Activated CD4-positive, alpha-beta memory T cell treated with anti-CD3 and anti-CD28 coated beads for 36 hours (primary cell): ENCODE measurements around the gene MUC5B. TPM values are rescaled to one million over a fixed set of nuclear protein-coding genes. Genes with fewer than 3 reads are reported as not detected.
A peak's percentile ranks its signal among the peaks of the same experiment; 100 is the strongest.
"Not testable (repeated sequence)": the region's sequence is repeated elsewhere in the genome, so short reads cannot be mapped to it uniquely, and the experiment has no call there.

ENCODE experiments used
- CTCF ChIA-PET: fragments of 350-600 bp; sonication (Branson Sonifier 250); formaldehyde crosslinking; loops from one replicate; lab custom pipeline; 2021; ENCODE audit warnings: antibody characterized with exemption, inconsistent platforms; lab: Charles Lee
- POLR2A ChIA-PET: fragments of 350-600 bp; sonication (Branson Sonifier 250); formaldehyde crosslinking; loops from one replicate; lab custom pipeline; 2021; ENCODE audit warnings: antibody characterized with exemption; lab: Charles Lee
- DNase-seq: peaks from one replicate; pipeline ENCODE4 v3.0.0-alpha.2; 2020
- H3K27ac Mint-ChIP-seq: one replicate; pipeline ENCODE4 v1.8.0; 2021; ENCODE audit warnings: mixed read lengths
- H3K27me3 Mint-ChIP-seq: one replicate; pipeline ENCODE4 v1.8.0; 2021; ENCODE audit warnings: mixed read lengths
- H3K36me3 Mint-ChIP-seq: one replicate; pipeline ENCODE4 v1.8.0; 2021; ENCODE audit warnings: mixed read lengths
- H3K4me1 Mint-ChIP-seq: one replicate; pipeline ENCODE4 v1.8.0; 2021; ENCODE audit warnings: low read depth, mixed read lengths
- H3K4me3 Mint-ChIP-seq: one replicate; pipeline ENCODE4 v1.8.0; 2021; ENCODE audit warnings: mild to moderate bottlenecking, mixed read lengths
- H3K9me3 Mint-ChIP-seq: one replicate; pipeline ENCODE4 v1.8.0; 2021; ENCODE audit warnings: mixed read lengths
- intact Hi-C: fragments of 100-400 bp; cut with micrococcal nuclease; formaldehyde crosslinking; loops from one replicate; pipeline ENCODE4 v1.15.1; 2023
- total RNA-seq, 2 experiments: library from RNA; stranded (reverse); gene quantifications; one replicate each; pipeline ENCODE4 v1.2.3, GENCODE V29; 2021

Gene MUC5B
- total RNA-seq, 2 experiments from 2014 or later = not detected

GRCh38 chr11:1264444-1264843 is 41.6 kb downstream of the MUC5B start:
- H3K27me3 Mint-ChIP-seq, POLR2A ChIA-PET, H3K9me3 Mint-ChIP-seq, H3K36me3 Mint-ChIP-seq, H3K4me3 Mint-ChIP-seq: not testable (repeated sequence)
- intact Hi-C loops = loop anchor here (2.0 kb wide), 1 partner anchor 308 kb away; the partner anchor contains the start of gene DUSP8
- CTCF ChIA-PET = interaction anchor here (0.6 kb wide), 1 partner anchor 251 kb away, joined by 3 read pairs; no protein-coding TSS in a partner anchor
- peak; percentile 66 for DNase-seq
- peak overlapping the region; percentile 79 for H3K27ac Mint-ChIP-seq
- H3K4me1 Mint-ChIP-seq = peaks cover 17% of the 10 kb centered on the region

DNA sequence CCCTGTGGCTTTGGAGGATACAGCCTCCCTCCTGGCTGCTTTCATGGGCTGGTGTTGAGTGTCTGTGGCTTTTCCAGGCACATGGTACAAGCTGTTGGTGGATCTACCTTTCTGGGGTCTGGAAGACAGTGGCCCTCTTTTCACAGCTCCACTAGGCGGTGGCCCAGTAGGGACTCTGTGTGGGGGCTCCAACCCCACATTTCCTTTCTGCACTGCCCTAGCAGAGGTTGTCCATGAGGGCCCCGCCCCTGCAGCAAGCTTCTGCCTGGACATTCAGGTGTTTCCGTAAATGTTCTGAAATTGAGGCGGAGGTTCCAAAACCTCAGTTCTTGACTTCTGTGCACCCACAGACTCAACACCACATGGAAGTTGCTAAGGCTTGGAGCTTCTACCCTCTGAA is 42.6 kb downstream of the MUC5B start:
- H3K27ac Mint-ChIP-seq, DNase-seq, H3K36me3 Mint-ChIP-seq, H3K27me3 Mint-ChIP-seq, H3K9me3 Mint-ChIP-seq, H3K4me3 Mint-ChIP-seq, POLR2A ChIA-PET: not testable (repeated sequence)
- CTCF ChIA-PET = interaction anchor here (0.9 kb wide), 1 partner anchor 150 kb away, joined by 3 read pairs; no protein-coding TSS in a partner anchor
- peaks cover 17% of the 10 kb centered on the region for H3K4me1 Mint-ChIP-seq
- intact Hi-C loops = loop anchor here (2.0 kb wide), 1 partner anchor 307 kb away; the partner anchor contains the start of gene DUSP8

DNA sequence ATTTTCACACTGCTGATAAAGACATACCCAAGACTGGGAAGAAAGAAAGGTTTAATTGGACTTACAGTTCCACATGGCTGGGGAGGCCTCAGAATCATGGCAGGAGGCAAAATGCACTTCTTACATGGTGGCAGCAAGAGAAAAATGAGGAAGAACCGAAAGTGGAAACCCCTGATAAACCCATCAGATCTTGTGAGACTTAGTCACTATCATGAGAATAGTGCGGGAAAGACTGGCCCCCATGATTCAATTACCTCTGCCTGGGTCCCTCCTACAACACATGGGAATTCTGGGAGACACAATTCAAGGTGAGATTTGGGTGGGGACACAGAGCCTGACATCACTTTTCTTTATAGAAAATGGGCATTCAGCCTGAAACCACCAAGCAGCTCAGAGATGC is 44.1 kb downstream of the MUC5B start:
- DNase-seq, H3K36me3 Mint-ChIP-seq, H3K27me3 Mint-ChIP-seq, H3K27ac Mint-ChIP-seq, POLR2A ChIA-PET, H3K4me3 Mint-ChIP-seq, intact Hi-C loops, CTCF ChIA-PET, H3K9me3 Mint-ChIP-seq: not testable (repeated sequence)
- H3K4me1 Mint-ChIP-seq = peaks cover 17% of the 10 kb centered on the region

DNA sequence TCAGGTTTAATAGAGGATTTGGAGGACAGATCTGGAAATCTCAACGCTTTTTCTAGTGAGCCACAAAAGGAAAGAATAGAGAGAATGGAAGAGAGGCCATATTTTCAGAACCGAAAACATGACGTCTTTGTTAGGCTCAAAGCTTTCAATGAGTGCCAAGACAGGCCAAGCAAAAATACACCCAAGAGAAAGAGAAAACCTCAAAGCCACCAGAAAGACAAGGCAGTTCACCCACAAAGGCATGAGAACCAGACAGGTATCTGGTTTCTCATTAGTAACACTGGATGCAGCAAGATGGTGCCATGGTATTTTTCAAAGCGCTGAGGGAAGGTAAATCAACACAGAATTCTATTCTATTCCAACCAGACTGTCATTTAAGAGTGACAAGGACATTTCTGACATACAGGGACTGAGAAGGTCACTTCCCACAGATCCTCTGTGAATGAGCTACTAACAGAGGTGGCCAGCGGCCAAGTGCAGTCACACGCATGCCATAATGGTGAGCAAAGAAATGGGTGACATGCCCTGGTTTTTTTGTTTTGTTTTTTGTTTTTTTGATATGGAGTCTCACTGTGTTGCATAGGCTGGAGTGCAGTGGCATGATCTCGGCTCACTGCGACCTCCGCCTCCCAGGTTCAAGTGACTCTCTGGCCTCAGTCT is 44.7 kb downstream of the MUC5B start:
- CTCF ChIA-PET = interaction anchor here (0.9 kb wide), 1 partner anchor 307 kb away, joined by 3 read pairs; no protein-coding TSS in a partner anchor
- H3K27ac Mint-ChIP-seq = no peak overlapping the region
- intact Hi-C loops = no loop called here
- peaks cover 3% of the 10 kb centered on the region for H3K36me3 Mint-ChIP-seq
- H3K4me1 Mint-ChIP-seq = peaks cover 14% of the 10 kb centered on the region
- DNase-seq = no peak
- peaks cover 9% of the 10 kb centered on the region for H3K9me3 Mint-ChIP-seq
- H3K4me3 Mint-ChIP-seq = no peak overlapping the region
- H3K27me3 Mint-ChIP-seq = no peaks in the 10 kb centered on the region
- POLR2A ChIA-PET = no interaction called here

DNA sequence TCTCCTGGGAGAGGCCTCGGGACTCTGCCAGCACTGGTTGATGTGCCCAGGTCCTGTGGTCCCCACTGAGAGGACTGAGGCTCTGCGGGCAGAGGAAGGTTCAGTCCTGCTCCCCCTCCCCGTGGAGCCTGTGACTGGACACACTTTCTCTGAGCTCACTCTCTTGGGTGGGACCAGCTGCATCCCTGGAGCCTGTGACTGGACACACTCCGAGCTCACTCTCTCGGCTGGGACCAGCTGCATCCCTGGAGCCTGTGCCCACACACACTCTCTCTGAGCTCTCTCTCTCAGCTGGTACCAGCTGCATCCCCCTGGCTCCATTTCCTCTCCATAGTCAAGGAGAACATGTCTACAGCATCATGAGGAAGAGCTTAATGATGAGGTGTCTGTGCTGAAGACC is 47.1 kb downstream of the MUC5B start:
- no peaks in the 10 kb centered on the region for H3K36me3 Mint-ChIP-seq
- peaks cover 2% of the 10 kb centered on the region for H3K9me3 Mint-ChIP-seq
- ChIA-PET POLR2A (no interaction called here), CTCF (interaction anchor here (0.8 kb wide), 1 partner anchor 9 kb away, joined by 3 read pairs; no protein-coding TSS in a partner anchor)
- no peaks in the 10 kb centered on the region for H3K27me3 Mint-ChIP-seq
- no peaks in the 10 kb centered on the region for H3K4me1 Mint-ChIP-seq
- intact Hi-C loops = no loop called here
- no peak for DNase-seq
- H3K27ac Mint-ChIP-seq = no peak overlapping the region
- H3K4me3 Mint-ChIP-seq = no peak overlapping the region

GRCh38 chr11:1270476-1270875 is 47.6 kb downstream of the MUC5B start:
- Mint-ChIP-seq H3K4me3 (no peak overlapping the region), H3K27ac (no peak overlapping the region), H3K9me3 (no peaks in the 10 kb centered on the region), H3K27me3 (no peaks in the 10 kb centered on the region), H3K4me1 (no peaks in the 10 kb centered on the region), H3K36me3 (no peaks in the 10 kb centered on the region)
- ChIA-PET POLR2A (no interaction called here), CTCF (interaction anchor here (0.8 kb wide), 1 partner anchor 10 kb away, joined by 3 read pairs; no protein-coding TSS in a partner anchor)
- no peak for DNase-seq
- intact Hi-C loops = no loop called here

DNA sequence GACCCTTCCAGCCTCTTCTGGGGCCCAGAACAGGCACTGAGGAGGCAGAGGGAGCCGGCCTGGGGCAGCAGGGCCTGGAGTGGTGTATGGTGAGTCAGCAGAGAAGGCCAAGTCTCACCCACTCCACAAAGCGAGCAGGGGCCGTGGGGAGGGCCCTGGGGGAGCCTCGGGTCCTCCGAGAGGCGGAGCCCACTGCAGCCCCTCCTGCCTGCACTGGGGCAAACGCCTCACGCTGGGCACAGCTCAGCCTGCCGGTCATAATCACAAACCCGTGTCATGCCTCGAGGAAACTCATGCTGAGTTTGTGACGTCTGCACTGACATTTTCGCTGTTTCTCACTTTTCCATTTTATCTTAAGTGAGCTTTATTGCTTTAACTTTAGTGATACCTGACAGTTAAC is 48.1 kb downstream of the MUC5B start:
- Mint-ChIP-seq H3K4me3 (no peak overlapping the region), H3K27me3 (no peaks in the 10 kb centered on the region), H3K4me1 (no peaks in the 10 kb centered on the region), H3K36me3 (no peaks in the 10 kb centered on the region), H3K9me3 (no peaks in the 10 kb centered on the region), H3K27ac (no peak overlapping the region)
- ChIA-PET CTCF (no interaction called here), POLR2A (no interaction called here)
- no peak for DNase-seq
- intact Hi-C loops = no loop called here

GRCh38 chr11:1271406-1271805 is 48.5 kb downstream of the MUC5B start:
- H3K27me3 Mint-ChIP-seq = no peaks in the 10 kb centered on the region

DNA sequence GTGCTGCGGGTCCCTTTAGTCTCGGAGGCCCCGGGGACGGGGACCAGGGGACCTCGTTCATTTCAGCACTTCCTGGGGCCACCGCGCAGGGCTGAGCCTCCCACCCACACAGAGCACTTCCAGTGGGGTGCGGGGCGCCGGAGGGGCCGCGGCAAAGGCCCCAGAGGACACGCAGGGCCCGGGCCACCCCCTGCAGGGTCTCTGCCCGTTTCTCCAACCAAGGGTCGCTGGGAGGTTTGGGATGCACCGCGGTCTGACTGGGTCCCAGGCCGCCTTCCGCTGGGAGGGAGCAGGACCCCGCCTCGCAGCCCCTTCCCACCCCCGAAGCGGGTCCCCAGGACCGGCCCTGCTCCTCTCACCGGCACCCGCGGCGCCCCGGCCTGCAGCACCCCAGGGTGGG is 49.1 kb downstream of the MUC5B start:
- no peaks in the 10 kb centered on the region for H3K27me3 Mint-ChIP-seq
- DNase-seq = no peak
- ChIA-PET POLR2A (no interaction called here), CTCF (no interaction called here)
- H3K36me3 Mint-ChIP-seq = peaks cover 4% of the 10 kb centered on the region
- no peak overlapping the region for H3K27ac Mint-ChIP-seq
- H3K4me1 Mint-ChIP-seq = no peaks in the 10 kb centered on the region
- no peak overlapping the region for H3K4me3 Mint-ChIP-seq
- no peaks in the 10 kb centered on the region for H3K9me3 Mint-ChIP-seq
- intact Hi-C loops = no loop called here

More at GRCh38 chr11:1271406-1271805, 48.5 kb downstream of the MUC5B start:
- intact Hi-C loops = no loop called here
- ChIA-PET CTCF (no interaction called here), POLR2A (no interaction called here)
- no peak overlapping the region for H3K4me3 Mint-ChIP-seq
- H3K4me1 Mint-ChIP-seq = no peaks in the 10 kb centered on the region
- H3K27ac Mint-ChIP-seq = no peak overlapping the region
- H3K36me3 Mint-ChIP-seq = peaks cover 2% of the 10 kb centered on the region
- DNase-seq = no peak
- no peaks in the 10 kb centered on the region for H3K9me3 Mint-ChIP-seq

GRCh38 chr11:1272531-1272930 is 49.7 kb downstream of the MUC5B start:
- POLR2A ChIA-PET = no interaction called here
- intact Hi-C loops = no loop called here
- no peaks in the 10 kb centered on the region for H3K9me3 Mint-ChIP-seq
- H3K27ac Mint-ChIP-seq = no peak overlapping the region
- H3K36me3 Mint-ChIP-seq = peaks cover 4% of the 10 kb centered on the region
- H3K27me3 Mint-ChIP-seq = no peaks in the 10 kb centered on the region
- DNase-seq = no peak
- CTCF ChIA-PET = no interaction called here
- no peaks in the 10 kb centered on the region for H3K4me1 Mint-ChIP-seq
- no peak overlapping the region for H3K4me3 Mint-ChIP-seq

GRCh38 chr11:1274501-1274900 is 51.6 kb downstream of the MUC5B start:
- intact Hi-C loops = no loop called here
- no peaks in the 10 kb centered on the region for H3K9me3 Mint-ChIP-seq
- H3K4me3 Mint-ChIP-seq = no peak overlapping the region
- no peaks in the 10 kb centered on the region for H3K4me1 Mint-ChIP-seq
- CTCF ChIA-PET = no interaction called here
- POLR2A ChIA-PET = no interaction called here
- H3K36me3 Mint-ChIP-seq = peaks cover 5% of the 10 kb centered on the region
- no peaks in the 10 kb centered on the region for H3K27me3 Mint-ChIP-seq
- H3K27ac Mint-ChIP-seq = no peak overlapping the region
- DNase-seq = no peak

- no peaks in the 10 kb centered on the region for H3K27me3 Mint-ChIP-seq
- no peak for DNase-seq
- intact Hi-C loops = no loop called here
- no peaks in the 10 kb centered on the region for H3K9me3 Mint-ChIP-seq
- H3K4me1 Mint-ChIP-seq = no peaks in the 10 kb centered on the region
- peaks cover 5% of the 10 kb centered on the region for H3K36me3 Mint-ChIP-seq
- H3K4me3 Mint-ChIP-seq = no peak overlapping the region
- ChIA-PET CTCF (no interaction called here), POLR2A (no interaction called here)
- H3K27ac Mint-ChIP-seq = no peak overlapping the region
Observed at GRCh38 chr11:1275021-1275420, 52.2 kb downstream of the MUC5B start.
